ENCODE results near the gene TUG1.

DNA sequence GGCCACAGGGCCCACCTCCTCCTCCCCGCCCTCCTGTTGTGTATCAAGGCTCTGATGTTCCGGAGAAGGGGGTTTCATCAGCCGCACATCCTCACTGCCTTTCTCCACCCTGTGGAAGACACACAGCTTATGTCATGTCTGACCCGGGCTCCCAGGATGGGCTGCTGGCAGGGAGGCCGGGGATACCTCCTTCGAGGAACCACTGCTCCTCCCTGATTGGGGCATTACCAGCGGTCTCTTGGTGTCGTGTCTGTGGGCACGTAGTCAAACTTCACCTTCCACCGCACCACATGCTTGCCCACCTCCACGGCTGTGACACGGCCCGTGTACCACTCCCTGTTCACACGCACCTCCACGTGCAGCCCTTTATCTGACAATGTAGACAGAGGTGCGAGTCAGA is 36.4 kb upstream of the TUG1 start:
- TF ChIP-seq POLR2AphosphoS5 (IDR thresholded peaks at IDR 0.05; ENCODE audit: borderline replicate concordance, low read depth, low read length): no peak
- TF ChIP-seq EZH2 (IDR thresholded peaks at IDR 0.05): no peak

Measured in SK-N-MC (cell line).